Neural cell (in vitro differentiated cells): ENCODE measurements around the gene PLAU. TPM values are rescaled to one million over a fixed set of nuclear protein-coding genes. Genes with fewer than 3 reads are reported as not detected.

Source experiments
- H2AFZ ChIP-seq: fragments of 200-600, 300-800 bp; sonication (generic), shearing (Covaris generic); 2 replicates; pipeline ENCODE4 v1.6.0; 2014; ENCODE audit warnings: low read depth, mild to moderate bottlenecking, antibody characterized with exemption, low read length, moderate library complexity
- H3F3A ChIP-seq: fragments of 200-600 bp; shearing (Covaris generic); 2 replicates; pipeline ENCODE4 v1.6.1; 2016; ENCODE audit warnings: mild to moderate bottlenecking, moderate library complexity, mixed read lengths, antibody characterized with exemption, low read length; ENCODE audit not compliant: insufficient read depth, poor library complexity, severe bottlenecking
- H3K27ac ChIP-seq: fragments of 200-600, 300-800 bp; sonication (generic), shearing (Covaris generic); 2 replicates; pipeline ENCODE4 v1.5.1; 2014; ENCODE audit warnings: mild to moderate bottlenecking, low read length, moderate library complexity
- H3K27me3 ChIP-seq: fragments of 300-800, 200-600 bp; sonication (generic), shearing (Covaris generic); 2 replicates; pipeline ENCODE4 v1.6.0; 2014; ENCODE audit warnings: mild to moderate bottlenecking, low read depth, low read length, moderate library complexity; ENCODE audit not compliant: insufficient read depth
- H3K36me3 ChIP-seq: fragments of 300-800, 200-600 bp; sonication (generic), shearing (Covaris generic); 2 replicates; pipeline ENCODE4 v1.5.1; 2014; ENCODE audit warnings: mild to moderate bottlenecking, antibody characterized with exemption, low read length, moderate library complexity; ENCODE audit not compliant: insufficient read depth
- H3K4me2 ChIP-seq: fragments of 300-800, 200-600 bp; sonication (generic), shearing (Covaris generic); 2 replicates; pipeline ENCODE4 v1.6.0; 2014; ENCODE audit warnings: mild to moderate bottlenecking, low read length
- H3K4me3 ChIP-seq: fragments of 300-800, 200-600 bp; sonication (generic), shearing (Covaris generic); 2 replicates; pipeline ENCODE4 v1.5.1; 2014; ENCODE audit warnings: mild to moderate bottlenecking, low read length, moderate library complexity
- H3K79me2 ChIP-seq: fragments of 200-600 bp; shearing (Covaris generic); replicated peaks from 2 replicates; pipeline ENCODE4 v1.6.0; 2014; ENCODE audit warnings: mild to moderate bottlenecking, low read length, moderate library complexity; ENCODE audit not compliant: insufficient read depth
- H3K9ac ChIP-seq: fragments of 300-800, 200-600 bp; sonication (generic), shearing (Covaris generic); 2 replicates; pipeline ENCODE4 v1.6.1; 2016; ENCODE audit warnings: mild to moderate bottlenecking, low read length, mixed read lengths
- H3K9me2 ChIP-seq: fragments of 200-600 bp; shearing (Covaris generic); 2 replicates; pipeline ENCODE4 v1.6.1; 2016; ENCODE audit warnings: mild to moderate bottlenecking, low read length, mixed read lengths; ENCODE audit not compliant: insufficient read depth
- H3K9me3 ChIP-seq: fragments of 200-600, 300-800 bp; sonication (generic), shearing (Covaris generic); 2 replicates; pipeline ENCODE4 v1.6.1; 2016; ENCODE audit warnings: mild to moderate bottlenecking, mixed run types, low read length, moderate library complexity, mixed read lengths
- H4K20me1 ChIP-seq: fragments of 200-600 bp; shearing (Covaris generic); 2 replicates; pipeline ENCODE4 v1.6.1; 2016; ENCODE audit warnings: mild to moderate bottlenecking, mixed run types; ENCODE audit not compliant: insufficient read depth
- CTCF ChIP-seq: fragments of 450-650 bp; IDR thresholded peaks from 2 replicates; pipeline ENCODE4 v1.5.1; 2014; ENCODE audit warnings: antibody characterized with exemption, mild to moderate bottlenecking, moderate library complexity; ENCODE audit not compliant: poor library complexity, severe bottlenecking
- EZH2 ChIP-seq: fragments of 200-600, 300-800 bp; shearing (Covaris generic), sonication (generic); IDR thresholded peaks from 2 replicates; pipeline ENCODE4 v1.6.1; 2014; ENCODE audit warnings: antibody characterized with exemption, low read length, borderline replicate concordance, mild to moderate bottlenecking; ENCODE audit not compliant: insufficient read depth, poor library complexity, severe bottlenecking
- MXI1 ChIP-seq: fragments of 450-650 bp; conservative IDR thresholded peaks from 2 replicates; pipeline ENCODE4 v1.6.1; 2014; ENCODE audit warnings: antibody characterized with exemption, mild to moderate bottlenecking; ENCODE audit not compliant: poor library complexity, severe bottlenecking
- POLR2AphosphoS5 ChIP-seq: IDR thresholded peaks from 2 replicates; pipeline ENCODE4 v1.6.1; 2012
- RAD21 ChIP-seq: fragments of 450-650 bp; conservative IDR thresholded peaks from 2 replicates; pipeline ENCODE4 v1.6.1; 2014; ENCODE audit warnings: antibody characterized with exemption, mild to moderate bottlenecking, moderate library complexity
- REST ChIP-seq: IDR thresholded peaks from 2 replicates; pipeline ENCODE4 v1.6.1; 2012; ENCODE audit warnings: borderline replicate concordance
- SMC3 ChIP-seq: fragments of 450-650 bp; conservative IDR thresholded peaks from 2 replicates; pipeline ENCODE4 v1.6.1; 2014; ENCODE audit warnings: antibody characterized with exemption, mild to moderate bottlenecking, moderate library complexity; ENCODE audit not compliant: poor library complexity
- TAF1 ChIP-seq: IDR thresholded peaks from 2 replicates; pipeline ENCODE4 v1.6.1; 2012; ENCODE audit warnings: low read depth
- polyA plus RNA-seq: library from polyadenylated mRNA; depleted of rRNA; stranded (reverse); fragments of >200 nt; gene quantifications from 2 replicates; pipeline ENCODE4 v1.2.3, GENCODE V29; 2014

PLAU gene
- polyA plus RNA-seq, 1 donor from 2014 or later = 1.1 TPM

- Histone ChIP-seq H4K20me1 (no peaks in the 10 kb centered on the region), H3K27me3 (no peaks in the 10 kb centered on the region), H3K9me2 (no peaks in the 10 kb centered on the region), H3K9me3 (no peaks in the 10 kb centered on the region), H3K36me3 (no peaks in the 10 kb centered on the region), H3K4me3 (no peak overlapping the region), H3K9ac (no peak overlapping the region), H2AFZ (no peak overlapping the region), H3F3A (no peaks in the 10 kb centered on the region), H3K4me2 (no peak overlapping the region), H3K79me2 (no peaks in the 10 kb centered on the region), H3K27ac (no peak overlapping the region)
- no peak for TF ChIP-seq EZH2
- TF ChIP-seq MXI1 = no peak
Measured at GRCh38 chr10:73946253-73947145, 35.6 kb downstream of the PLAU start.

- Histone ChIP-seq H3K79me2 (no peaks in the 10 kb centered on the region), H4K20me1 (no peaks in the 10 kb centered on the region), H3K9me3 (no peaks in the 10 kb centered on the region), H3K27ac (no peak overlapping the region), H3K27me3 (no peaks in the 10 kb centered on the region), H3K4me2 (no peak overlapping the region), H3K36me3 (no peaks in the 10 kb centered on the region), H3K9me2 (no peaks in the 10 kb centered on the region), H3F3A (no peaks in the 10 kb centered on the region), H3K9ac (no peak overlapping the region), H3K4me3 (no peak overlapping the region), H2AFZ (no peak overlapping the region)
- TF ChIP-seq MXI1 (no peak), SMC3 (no peak), CTCF (no peak)
Measured at GRCh38 chr10:73948947-73949633, 38.2 kb downstream of the PLAU start.

GRCh38 chr10:73950155-73950948 lies 39.4 kb downstream of the PLAU start:
- H3K4me2 ChIP-seq = no peak overlapping the region
- H2AFZ ChIP-seq = no peak overlapping the region

More at GRCh38 chr10:73950155-73950948, 39.4 kb downstream of the PLAU start:
- H3K4me3 ChIP-seq = no peak overlapping the region
- H3F3A ChIP-seq = no peaks in the 10 kb centered on the region
- H3K27me3 ChIP-seq = no peaks in the 10 kb centered on the region
- no peak overlapping the region for H3K9ac ChIP-seq
- H3K36me3 ChIP-seq = no peaks in the 10 kb centered on the region
- no peak overlapping the region for H3K27ac ChIP-seq
- TF ChIP-seq REST = no peak
- TF ChIP-seq TAF1 = no peak
- no peak for TF ChIP-seq CTCF
- no peak for TF ChIP-seq RAD21
- no peak for TF ChIP-seq POLR2AphosphoS5
- no peak for TF ChIP-seq SMC3
- H3K9me2 ChIP-seq = no peaks in the 10 kb centered on the region
- no peaks in the 10 kb centered on the region for H3K9me3 ChIP-seq
- H3K79me2 ChIP-seq = no peaks in the 10 kb centered on the region
- H4K20me1 ChIP-seq = no peaks in the 10 kb centered on the region
